PC-3 (cell line): ENCODE data around the gene SSTR3.

ENCODE experiments used
- CTCF ChIP-seq: fragments of 300-600 bp; sonication (generic); conservative IDR thresholded peaks from 2 replicates; pipeline ENCODE4 v1.5.1; 2017; ENCODE audit warnings: antibody characterized with exemption, low read depth, mild to moderate bottlenecking, low read length
- EZH2 ChIP-seq: fragments of 300-600 bp; sonication (generic); IDR thresholded peaks from one replicate; pipeline ENCODE4 v1.6.1; 2017; ENCODE audit warnings: antibody characterized with exemption, mild to moderate bottlenecking, low read length; ENCODE audit not compliant: unreplicated experiment

GRCh38 chr22:37177221-37177620 is 35.1 kb downstream of the SSTR3 start:
- TF ChIP-seq CTCF (no peak), EZH2 (no peak)
